HG03354 (cell line): ENCODE measurements around the gene ACTR1A.
A peak's percentile ranks its signal among the peaks of the same experiment; 100 is the strongest.
"Not testable (repeated sequence)": the region's sequence is repeated elsewhere in the genome, so short reads cannot be mapped to it uniquely, and the experiment has no call there.

Source experiments
- ATAC-seq: cut with Tn5 transposase; IDR thresholded peaks from one replicate; pipeline ENCODE4 v1.9.1; 2021; ENCODE audit warnings: mild to moderate bottlenecking; ENCODE audit not compliant: unreplicated experiment, poor library complexity, severe bottlenecking

Gene ACTR1A

DNA sequence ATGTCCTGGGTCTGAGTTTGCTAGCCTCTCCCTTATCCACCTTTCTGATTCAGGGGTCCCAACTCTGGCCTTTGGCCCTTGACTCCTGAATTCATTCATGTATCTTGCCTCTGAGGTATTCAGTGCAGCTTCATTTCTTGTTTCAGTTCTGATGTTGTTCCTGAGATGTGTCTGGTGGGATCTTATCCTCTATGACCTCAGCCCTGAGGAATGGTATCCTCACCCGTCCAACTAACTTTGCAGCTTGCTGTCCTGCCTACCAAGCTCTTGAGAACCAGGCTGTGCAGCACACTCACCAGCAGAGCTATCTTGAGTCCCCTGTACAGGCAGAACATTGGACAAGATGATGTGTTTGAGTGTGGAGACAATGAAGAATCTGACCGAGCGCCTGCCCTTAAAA, 15.0 kb upstream of the ACTR1A start:
- no peak for ATAC-seq

DNA sequence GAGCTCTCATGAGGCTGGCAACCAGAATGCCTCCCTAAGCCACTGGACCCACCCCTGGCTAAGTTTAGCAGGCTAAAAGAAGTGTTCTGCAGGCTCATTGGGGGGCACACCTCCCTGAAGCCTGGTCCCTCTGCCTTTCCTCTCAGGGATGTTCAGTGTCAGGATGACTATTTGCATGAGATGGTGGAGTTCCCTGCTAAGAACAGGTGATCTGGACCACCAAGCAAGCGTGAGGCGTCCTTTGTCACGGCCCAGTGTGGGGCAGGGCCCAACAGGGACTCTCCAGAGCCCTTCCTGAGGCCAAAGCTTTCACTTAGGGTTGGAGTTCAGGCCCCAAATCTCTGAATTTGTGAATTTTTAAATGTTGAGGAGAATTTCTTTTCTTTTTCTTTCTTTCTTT, 13.2 kb upstream of the ACTR1A start:
- ATAC-seq = no peak

DNA sequence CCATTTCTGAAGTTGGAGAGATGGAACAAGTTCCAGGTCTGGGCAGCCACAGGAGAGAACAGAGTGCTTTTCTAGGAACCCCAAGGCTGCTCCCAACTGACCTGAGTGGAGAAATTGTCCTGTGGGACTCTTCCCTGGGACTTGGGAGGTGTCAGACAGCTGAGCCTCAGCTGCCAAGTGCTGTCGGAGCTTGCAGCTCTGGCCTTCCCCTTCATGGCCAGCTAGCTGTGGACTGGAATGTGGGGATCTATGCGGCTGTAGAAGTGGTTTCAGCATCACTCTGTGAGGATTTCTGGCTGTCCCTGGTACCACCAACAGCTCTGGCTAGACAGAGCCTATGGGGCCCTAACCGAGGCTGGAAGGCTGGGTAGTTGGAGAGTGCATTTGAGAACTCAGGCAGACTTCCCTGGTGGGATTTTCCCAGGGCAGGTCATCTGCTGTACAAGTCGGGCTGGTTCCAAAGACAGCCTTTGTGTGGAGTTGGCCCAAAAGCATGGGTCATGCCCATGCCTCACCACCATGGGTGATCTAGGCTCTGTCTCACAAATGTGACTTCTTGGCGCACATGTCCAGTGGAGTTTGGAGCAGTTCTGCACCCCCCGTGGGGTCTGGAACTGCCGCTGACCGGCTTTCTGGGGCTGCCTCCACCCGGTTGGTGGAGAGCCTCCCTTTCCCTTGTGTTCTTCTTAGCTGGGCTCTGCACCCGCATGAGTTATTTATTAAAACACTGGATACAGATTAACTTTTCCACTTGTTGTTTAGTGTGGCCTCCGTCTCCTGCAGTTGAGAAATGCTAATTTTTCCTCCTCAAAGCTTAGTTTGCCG, 12.2 kb upstream of the ACTR1A start:
- ATAC-seq = no peak

DNA sequence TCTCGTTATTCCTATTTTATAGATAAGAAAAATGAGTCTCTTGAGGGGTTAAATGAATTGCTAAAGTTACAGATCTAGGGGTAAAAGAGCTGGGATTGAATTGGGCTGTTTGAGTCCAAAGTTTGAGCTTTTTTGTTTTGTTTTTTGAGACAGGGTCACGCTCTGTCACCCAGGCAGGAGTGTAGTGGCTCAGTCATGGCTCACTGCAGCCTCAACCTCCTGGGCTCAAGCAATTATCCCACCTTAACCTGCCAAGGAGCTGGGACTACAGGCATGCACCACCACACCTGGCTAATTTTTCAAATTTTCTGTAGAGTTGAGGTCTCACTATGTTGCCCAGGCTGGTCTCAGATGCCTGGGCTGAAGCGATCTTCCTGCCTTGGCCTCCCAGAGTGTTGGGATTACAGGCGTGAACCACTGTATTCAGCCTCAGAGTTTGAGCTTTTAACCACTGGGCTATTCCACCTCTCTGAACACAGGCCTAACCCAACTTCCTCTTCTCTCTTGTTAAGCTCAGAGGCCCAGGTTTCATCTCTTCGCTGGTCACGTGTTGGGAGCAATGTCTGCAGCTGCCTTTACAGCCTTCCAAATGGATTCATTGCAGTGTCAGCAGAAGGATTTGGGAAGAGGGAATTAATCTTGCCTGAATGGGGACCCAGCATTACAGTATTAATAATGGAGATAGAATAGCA, 9.2 kb upstream of the ACTR1A start:
- ATAC-seq = peak; percentile 74

DNA sequence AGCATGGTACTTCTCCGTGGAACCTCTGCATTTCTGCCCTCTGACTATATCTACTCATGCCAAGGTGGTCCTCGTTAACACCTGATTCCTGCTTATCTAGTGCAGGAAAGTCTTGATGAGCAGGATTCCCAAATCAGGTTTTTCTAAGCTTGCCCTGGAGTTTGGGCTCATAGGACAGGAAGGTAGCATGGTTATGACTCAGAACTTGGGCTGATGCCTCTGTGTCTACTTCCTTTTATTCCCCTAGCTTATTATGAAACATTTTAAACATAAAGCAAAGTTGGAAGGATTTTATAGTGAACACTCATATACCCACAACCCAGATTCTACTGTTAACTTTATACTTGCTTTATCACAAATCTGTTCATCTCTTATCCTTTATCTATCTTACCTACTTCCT, 6.9 kb upstream of the ACTR1A start:
- ATAC-seq = no peak

DNA sequence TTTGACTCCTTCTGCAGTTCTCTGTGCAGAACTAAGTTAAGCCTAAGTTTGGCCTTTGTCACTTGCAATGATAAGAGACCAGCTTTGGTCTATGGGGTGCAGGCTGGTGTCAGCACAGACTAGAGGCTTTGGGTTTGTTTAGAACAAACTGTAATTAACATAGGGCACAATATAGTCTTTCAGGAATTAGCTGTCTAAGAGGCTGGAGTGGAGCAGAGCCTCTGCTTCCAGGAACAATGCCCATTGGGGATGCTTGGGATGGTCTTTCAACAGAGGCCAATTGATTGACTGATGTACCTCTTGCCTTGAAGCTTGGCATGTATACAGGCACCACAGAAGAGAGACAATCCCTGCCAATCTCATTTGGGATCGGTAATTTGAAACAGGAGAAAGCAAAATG, 6.0 kb upstream of the ACTR1A start:
- ATAC-seq = no peak

DNA sequence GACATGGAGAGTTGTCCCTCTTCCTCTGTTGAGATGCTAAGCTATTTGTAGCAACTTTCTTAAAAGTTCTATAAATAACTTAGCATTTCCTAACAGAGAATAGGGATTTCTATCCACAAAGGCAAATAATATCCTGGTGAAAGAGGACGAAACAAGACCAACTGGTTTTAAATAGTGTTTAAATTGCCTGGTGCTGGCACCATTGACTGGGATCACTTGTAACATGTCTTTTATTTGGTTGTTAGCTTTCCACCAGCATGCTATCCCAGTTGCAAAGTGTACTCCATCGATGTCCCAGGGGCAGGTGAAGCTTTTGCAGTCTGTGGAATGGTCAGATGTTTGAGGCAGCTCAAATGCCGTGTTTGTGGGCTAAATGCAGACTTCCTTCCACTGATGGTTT, 5.0 kb upstream of the ACTR1A start:
- ATAC-seq = no peak

DNA sequence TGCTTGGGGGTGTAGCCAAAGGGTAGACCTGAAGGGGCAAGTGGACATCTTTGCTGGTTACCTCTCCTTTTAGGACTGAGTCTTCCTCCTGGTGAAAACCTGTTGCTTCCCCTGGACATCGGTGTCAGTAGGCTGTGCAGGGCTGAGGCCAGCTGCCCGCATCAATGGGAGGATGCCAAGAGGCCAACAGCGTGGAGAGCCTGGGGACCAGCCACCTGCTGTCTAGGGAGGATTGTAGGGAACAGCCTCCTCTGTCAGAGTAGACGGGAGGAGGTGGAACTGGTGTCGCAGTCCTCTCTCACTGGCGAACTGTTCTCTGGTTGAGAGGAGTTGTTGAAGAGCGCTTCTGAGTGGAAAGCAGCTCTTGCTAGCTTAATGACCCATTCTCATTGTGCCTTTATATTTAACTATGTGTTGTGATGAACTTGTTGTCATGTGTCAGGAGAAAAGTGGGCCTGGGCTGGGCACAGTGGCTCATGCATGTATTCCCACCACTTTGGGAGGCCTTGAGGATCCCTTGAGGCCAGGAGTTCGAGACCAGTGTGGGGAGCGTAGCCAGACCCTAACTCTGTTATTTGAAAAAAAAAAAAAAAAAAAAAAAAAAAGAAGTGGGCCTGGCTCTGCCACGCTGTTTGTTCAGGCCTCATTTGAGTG, 3.1 kb upstream of the ACTR1A start:
- ATAC-seq = no peak

DNA sequence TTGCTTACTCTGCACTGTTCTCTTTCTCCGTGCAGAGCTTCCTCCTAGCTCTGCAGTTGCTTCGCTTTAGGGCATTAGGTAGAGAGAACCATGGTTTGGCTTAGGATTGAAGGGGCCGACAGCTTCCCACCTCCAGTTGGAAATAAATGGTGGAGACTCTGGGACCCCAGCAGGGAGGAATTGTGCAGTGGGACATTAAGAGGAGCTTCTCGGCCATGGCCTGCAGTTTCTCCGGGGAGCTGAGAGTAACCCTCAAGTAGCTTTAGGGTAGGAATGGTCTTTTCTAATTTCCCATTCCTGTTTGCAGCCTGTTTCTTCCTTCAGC, 2.4 kb upstream of the ACTR1A start:
- no peak for ATAC-seq

DNA sequence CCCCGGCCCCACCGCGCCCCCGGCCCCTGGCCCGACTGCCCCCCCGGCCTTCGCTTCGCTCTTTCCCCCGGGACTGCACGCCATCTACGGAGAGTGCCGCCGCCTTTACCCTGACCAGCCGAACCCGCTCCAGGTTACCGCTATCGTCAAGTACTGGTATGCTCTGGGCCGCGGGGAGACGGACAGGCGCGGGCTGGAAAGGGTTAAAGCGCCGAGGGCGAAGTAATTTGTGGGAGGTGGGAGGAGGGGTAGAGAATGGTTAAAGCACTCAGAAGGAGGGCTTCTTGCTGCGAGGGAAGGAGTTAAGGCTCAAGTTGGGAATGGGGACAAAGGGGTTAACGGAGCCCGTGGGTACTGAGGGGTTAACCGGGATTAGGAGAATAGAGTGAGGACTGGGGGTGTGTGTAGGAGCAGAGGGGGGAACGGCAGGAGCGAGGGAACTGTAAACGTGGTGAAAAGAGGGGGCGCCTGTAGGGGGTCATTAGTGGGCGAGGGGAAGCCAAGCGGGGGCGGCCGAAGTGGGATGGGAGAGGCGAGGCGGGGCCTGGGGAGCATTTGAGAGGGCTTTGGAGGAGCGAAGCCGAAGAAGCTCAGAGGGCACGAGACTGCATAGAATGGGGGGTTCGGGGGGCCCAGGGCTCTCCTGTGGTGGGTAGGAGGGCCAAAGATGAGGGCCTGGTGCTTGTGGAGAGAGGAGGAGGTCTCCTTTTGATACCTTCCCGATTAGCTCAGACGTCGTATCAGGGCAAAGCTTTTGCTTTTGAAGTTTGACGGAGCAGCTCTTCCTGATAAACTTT, 1.9 kb upstream of the ACTR1A start:
- ATAC-seq = no peak

DNA sequence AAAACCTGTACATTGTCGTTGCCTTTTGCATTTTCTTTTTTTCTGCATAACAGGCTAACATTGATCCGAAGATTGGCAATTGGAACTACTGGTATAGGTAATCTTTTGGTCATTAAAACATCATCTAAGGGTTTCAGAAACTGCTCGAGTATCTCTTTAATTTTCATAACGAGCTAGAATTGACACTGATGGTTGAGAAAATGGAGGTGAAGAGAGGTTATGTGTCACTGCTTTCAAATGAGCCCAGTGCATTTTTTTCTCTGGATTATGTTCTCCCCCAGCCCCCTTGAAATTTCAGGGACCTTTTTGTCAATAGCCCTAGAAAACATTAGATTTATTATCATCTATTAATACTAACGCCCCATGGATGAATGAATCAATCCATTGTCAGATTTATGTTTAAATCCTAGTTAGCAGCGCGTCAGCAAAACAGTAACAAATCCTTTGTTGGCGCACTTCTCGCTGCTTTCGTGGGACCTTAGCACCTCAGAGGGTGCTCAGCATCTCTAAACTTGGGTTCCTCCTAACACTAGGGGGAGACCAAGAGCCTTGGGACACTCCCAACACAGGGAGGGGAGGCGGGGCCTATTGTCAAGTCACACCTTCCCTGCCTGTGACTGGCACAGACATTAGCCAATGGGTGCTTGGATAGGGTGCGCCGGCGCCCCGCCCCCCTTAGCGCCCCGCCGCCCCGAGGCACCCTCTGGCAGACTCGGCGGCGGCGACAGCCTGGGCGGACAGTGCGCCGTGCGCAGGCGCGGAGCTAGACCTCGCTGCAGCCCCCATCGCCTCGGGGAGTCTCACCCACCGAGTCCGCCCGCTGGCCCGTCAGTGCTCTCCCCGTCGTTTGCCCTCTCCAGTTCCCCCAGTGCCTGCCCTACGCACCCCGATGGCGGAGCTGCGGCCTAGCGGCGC, 1.0 kb upstream of the ACTR1A start, which contains the start of gene SUFU:
TSS of gene SUFU (plus strand) at position 709 of the 915 bp plus-strand sequence. CDS start at position 890, 181 bp downstream.
- peak; percentile 62 for ATAC-seq

DNA sequence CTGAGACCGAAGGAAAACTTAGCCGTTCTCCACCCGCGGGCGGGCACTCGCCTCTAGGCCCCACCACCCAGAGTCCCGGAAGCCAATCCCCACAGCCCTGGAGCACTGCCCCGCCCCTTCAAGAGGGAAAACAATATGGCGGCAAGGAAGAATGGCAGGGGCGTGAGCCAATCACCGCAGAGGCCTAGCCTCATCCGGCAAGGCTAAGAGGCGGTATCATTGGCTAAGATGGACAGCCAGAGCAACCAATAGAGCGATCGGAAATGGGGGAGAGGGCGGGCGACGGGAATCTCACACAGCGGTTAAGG, 529 bp downstream of the ACTR1A start:
- ATAC-seq = peak; percentile 75

DNA sequence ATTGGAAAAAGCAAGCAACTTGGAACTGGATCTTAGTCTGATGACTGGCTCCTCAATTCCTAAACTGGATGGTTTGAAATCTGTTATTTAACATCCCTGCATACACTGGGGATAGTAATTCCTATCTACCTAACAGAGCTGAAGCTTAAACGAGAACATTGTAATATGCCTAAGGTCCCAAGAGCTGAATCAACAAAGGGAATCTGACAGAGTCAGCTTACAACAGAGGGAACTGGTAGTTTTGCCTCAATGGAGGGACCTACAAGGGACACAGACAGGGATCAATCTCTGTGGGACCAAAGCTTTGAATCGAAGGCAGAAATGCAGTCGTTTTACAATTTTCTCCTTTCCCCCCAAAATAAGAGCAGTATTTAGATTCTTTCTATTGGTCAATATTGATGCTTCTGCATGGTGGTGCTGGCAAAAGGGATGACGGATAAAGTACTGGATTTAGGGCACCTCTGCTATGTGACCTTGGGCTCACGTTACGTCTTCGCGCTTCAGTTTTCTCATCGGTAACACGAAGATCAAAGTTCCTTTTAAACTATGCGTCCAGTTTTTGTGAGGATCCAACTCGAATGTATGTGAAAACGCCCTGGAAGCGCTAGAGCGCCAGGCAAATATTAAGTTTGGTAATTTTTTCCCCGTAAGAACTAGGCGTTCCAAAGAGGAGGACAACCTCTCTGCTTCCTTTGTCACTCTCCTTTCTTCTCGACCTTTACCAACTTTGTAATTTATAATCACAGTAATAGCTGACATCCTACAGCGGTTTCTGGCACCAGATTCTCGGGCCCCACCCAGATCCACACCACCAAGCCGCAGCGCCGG, 1.1 kb downstream of the ACTR1A start:
- no peak for ATAC-seq

DNA sequence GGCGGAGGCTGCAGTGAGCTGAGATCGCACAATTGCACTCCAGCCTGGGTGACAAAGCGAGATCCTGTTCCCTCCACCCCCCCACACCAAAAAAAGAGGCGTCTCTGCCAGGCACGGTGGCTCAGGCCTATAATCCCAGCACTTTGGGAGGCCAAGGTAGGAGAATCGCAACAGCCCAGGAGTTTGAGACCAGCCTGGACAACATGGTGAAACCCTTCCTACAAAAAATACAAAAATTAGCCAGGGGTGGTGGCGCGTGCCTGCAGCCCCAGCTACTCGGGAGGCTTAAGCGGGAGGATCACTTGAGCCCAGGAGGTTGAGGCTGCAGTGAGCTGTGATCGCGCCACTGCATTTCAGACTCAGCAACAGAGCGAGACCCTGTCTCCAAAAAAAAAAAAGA, 1.8 kb downstream of the ACTR1A start:
- ATAC-seq = not testable (repeated sequence)

DNA sequence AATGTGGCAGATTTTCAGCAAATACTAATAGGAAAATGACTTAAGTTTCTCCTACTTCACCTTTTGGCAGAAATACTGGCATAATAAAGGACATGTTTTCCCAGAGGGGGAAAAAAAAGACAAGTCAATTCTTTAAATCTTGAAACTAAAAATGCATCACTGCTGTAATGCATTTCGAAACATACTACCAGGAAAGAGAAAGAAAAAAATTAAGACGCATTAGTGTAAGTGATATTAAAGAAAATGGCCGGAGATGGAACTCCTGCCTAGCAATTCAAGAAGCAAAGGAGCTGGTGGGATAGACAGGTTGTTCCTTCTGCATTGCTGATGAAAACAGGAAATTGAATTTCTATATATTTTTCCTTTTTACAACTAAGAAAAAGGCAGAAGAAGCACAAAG, 3.2 kb downstream of the ACTR1A start:
- ATAC-seq = no peak

DNA sequence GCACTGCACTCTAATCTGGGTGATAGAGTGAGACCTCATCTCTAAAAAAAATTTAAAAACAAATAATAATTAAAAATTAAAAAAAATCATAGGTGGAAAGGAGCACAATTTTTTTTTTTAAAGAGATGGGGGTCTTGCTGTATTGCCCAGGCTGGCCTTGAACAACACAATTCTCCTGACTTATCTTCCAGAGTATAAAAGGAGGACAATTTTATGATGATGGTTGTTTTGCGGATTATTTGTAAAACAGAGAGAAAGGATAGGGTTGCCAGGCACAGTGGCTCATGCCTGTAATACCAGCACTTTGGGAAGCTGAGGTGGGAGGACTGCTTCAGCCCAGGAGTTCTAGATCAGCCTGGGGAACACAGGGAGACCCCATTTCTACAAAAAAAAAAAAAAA, 5.0 kb downstream of the ACTR1A start:
- ATAC-seq = no peak

DNA sequence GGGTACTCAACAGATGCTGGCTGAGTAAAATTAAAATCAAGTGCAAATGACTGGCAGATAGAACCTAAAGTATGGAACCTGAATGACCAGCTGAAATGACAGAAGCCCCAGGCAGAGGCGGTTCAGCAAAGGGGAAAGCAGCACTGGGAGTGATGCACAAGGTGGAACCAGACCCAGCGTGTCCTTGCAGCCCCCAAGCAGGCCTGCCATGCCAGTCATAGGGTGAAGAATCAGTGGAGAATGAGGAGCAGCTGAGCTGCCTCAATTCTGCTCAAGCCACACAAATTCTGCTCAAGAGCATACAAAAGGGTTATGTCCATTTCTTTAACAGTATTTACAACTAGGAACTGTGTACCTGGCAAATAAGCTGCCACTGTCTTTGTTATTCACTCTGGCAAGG, 8.7 kb downstream of the ACTR1A start:
- no peak for ATAC-seq

DNA sequence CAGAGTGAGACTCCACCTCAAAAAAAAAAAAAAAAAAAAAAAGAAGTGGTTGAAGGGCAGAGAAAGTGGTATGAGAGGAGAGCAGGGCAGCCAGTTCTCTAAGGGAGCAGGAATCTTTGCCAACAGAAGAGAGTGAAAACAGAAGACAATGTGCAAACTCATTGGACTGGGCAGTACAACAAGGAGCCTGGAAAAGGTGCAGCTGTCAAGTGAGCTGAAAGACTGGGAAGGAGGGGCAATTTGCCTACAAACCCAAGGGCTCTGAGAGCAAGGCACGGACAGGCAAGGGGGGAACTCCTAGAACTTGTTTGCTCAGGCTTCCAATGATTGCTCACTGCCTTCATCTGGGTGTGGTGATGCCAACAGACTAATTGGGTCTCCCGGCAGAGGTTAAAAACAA, 9.5 kb downstream of the ACTR1A start:
- no peak for ATAC-seq
